PC-9 (cell line): ENCODE data around the gene TMEM135.

Experiments used
- CTCF ChIP-seq: fragments of 200-600 bp; sonication (generic); conservative IDR thresholded peaks from 2 replicates; pipeline ENCODE4 v1.6.1; 2017; ENCODE audit warnings: mixed run types, antibody characterized with exemption, mild to moderate bottlenecking, moderate library complexity
- EZH2 ChIP-seq: fragments of 200-600 bp; sonication (generic); IDR thresholded peaks from 2 replicates; pipeline ENCODE4 v1.8.0; 2017; ENCODE audit warnings: antibody characterized with exemption, low read depth

DNA sequence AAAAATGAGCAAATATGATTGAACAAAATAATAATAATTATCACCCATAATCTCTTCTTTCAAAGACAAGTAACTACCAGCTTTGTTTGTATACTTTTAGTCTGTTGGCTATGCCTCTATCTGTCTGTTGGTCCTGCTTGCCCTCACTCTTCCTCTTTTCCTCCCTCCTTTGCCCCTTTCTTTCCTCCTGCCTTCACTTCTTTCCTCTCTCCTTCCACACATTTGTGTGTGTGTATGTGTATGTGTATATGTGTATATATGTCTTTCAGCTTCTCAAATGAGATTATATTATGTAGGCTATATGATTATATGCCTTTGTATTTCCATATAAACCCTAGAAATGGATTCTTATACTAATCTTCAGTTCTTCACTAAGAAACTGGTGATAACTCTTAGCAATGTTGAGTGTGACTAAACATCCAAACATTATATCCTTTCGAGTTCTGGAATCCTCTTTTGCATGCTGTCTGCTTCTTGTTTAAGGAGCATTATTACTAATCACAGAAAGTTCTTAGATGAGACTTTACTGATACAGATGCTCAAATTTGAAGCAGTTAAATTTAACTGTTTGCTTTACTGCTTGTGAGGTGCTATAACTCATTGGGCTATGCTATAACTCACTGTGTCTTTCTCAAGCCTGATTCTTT is 219.1 kb downstream of the TMEM135 start:
- TF ChIP-seq CTCF (no peak), EZH2 (no peak)
